ENCODE data around the gene ITGA11.

ITGA11 gene

DNA sequence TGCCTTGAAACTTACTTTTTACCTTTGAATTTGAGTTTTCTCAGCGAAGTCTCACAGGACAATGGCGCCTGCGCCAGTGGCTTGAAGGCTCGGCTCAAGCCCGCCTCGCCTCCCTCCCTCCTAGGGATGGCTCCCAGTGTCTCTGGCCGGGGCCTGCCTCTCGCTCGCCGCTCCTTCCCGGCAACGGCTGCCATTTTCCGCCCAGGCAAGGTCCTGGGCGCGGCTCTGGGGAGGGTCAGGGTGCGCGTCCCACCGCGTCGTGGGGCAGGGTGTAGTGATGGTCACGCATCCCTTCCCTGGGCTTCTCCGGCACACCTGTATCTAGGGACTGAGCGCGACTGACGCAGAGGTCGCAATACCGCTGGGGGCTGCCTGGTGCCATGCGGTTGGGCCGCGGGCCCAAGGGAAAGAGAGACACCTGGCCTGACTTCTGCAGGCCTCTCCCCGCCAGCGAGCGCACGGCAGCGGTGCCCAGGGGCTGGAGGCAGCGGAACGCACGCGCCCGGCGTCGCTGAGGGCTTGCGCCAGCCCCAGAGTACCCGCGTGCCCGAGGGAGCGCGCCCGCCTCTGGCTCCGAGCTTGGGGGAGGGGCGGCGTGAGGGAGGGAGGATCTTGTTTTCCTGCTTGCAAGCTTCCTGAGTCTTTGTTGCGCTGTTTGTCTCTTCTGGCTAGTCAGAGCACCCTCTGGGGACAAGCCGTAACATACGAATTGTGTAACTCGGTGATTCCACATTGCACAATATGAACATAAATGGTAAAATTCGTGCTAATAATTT, 175.1 kb downstream of the ITGA11 start:
- peak in 1 of 2 experiments; percentile 71 for DNase-seq

DNA sequence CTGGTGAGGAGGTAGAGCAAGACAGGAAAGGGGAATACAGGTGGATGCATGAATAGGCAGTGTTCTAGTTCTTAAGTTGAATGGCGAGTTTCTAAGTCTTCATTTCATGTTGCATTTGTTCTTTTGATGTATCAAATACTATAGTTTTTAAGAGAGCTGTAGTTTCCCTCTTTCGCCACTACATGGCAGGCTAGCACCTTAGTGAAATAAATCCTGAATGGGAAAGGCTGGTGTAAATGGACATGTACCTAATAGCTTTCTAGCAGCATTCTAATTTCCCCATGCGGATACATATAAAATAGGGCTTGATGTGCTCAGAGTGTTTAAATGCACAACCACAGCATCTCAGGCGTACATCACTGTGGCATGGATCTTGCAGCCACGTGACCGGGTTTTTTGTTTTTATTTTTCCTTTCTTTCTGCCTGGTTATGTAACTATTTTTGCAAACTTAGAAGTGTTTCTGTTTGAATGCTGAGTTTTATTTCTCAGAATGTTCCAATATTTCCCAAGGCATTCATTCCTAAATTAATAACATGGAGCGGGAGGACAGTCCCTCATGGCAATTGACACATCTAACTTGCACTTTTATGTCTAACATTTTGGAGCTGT, 178.9 kb downstream of the ITGA11 start:
- DNase-seq: peak in 1 of 2 experiments; percentile 17

DNA sequence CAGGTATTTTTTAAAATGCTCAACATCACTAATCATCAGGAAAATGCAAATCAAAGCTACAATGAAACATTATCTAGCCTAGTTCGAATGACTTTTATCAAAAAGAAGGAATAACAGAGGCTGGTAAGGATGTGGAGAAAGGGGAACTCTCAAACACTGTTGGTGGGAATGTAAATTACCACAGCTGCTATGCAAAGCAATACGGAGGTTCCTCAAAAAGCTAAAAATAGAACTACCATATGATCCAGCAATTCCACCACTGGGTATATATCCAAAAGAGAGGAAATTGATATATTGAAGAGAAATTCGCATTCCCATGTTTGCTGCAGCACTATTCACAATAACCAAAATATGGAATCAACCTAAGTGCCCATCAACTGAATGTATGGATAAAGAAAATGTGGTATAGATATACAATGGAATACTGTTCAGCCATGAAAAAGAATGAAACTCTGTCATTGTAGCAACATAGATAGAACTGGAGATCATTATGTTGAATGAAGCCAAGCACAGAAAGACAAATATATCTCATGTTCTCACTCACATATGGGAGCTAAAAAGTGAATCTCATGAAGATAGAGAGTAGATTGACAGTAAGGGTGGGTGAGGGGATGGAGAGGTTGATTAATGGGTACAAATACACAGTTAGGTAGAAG, 182.8 kb downstream of the ITGA11 start:
- DNase-seq: no peak
